Endodermal cell (in vitro differentiated cells): Measurements from ENCODE around the gene CDH20. TPM values are rescaled to one million over a fixed set of nuclear protein-coding genes. Genes with fewer than 3 reads are reported as not detected.
A peak's percentile ranks its signal among the peaks of the same experiment; 100 is the strongest.

Experiments used
- DNase-seq: peaks from one replicate; pipeline ENCODE4 v3.0.0-alpha.2; 2017
- H3K27ac ChIP-seq: 2 replicates; pipeline ENCODE4 v1.5.1; 2013; ENCODE audit warnings: mild to moderate bottlenecking, low read depth, low read length, moderate library complexity
- H3K27me3 ChIP-seq: 2 replicates; pipeline ENCODE4 v1.6.1; 2013; ENCODE audit warnings: mild to moderate bottlenecking, low read length, moderate library complexity; ENCODE audit not compliant: insufficient read depth, control insufficient read depth, poor library complexity, severe bottlenecking
- H3K36me3 ChIP-seq: 2 replicates; pipeline ENCODE4 v1.7.0; 2013; ENCODE audit warnings: mild to moderate bottlenecking, low read length, moderate library complexity; ENCODE audit not compliant: control insufficient read depth, insufficient read depth
- H3K4me1 ChIP-seq: one replicate; pipeline ENCODE4 v1.7.0; 2013; ENCODE audit warnings: low read length; ENCODE audit not compliant: control insufficient read depth, insufficient read depth
- H3K4me3 ChIP-seq: 2 replicates; pipeline ENCODE4 v1.5.1; 2013; ENCODE audit warnings: mild to moderate bottlenecking, low read length, moderate library complexity
- H3K9ac ChIP-seq: 2 replicates; pipeline ENCODE4 v1.6.1; 2013; ENCODE audit warnings: mild to moderate bottlenecking, low read length, moderate library complexity; ENCODE audit not compliant: poor library complexity, severe bottlenecking; ENCODE audit errors: extremely low read depth
- H3K9me3 ChIP-seq: 2 replicates; pipeline ENCODE4 v1.6.1; 2013; ENCODE audit warnings: mild to moderate bottlenecking, low read length, moderate library complexity; ENCODE audit not compliant: control insufficient read depth
- H3K27ac Mint-ChIP-seq: 2 replicates; pipeline ENCODE4 v1.8.0; 2020; ENCODE audit warnings: mixed read lengths
- H3K27me3 Mint-ChIP-seq: 2 replicates; pipeline ENCODE4 v1.8.0; 2021; ENCODE audit warnings: mild to moderate bottlenecking, mixed read lengths; ENCODE audit not compliant: insufficient read depth
- H3K36me3 Mint-ChIP-seq: 2 replicates; pipeline ENCODE4 v1.8.0; 2020; ENCODE audit warnings: low read depth, mixed read lengths
- H3K4me1 Mint-ChIP-seq: 2 replicates; pipeline ENCODE4 v1.8.0; 2020; ENCODE audit warnings: mixed read lengths
- H3K4me3 Mint-ChIP-seq: 2 replicates; pipeline ENCODE4 v1.8.0; 2020; ENCODE audit warnings: mild to moderate bottlenecking, moderate library complexity, mixed read lengths
- H3K9me3 Mint-ChIP-seq: 2 replicates; pipeline ENCODE4 v1.8.0; 2020; ENCODE audit warnings: mild to moderate bottlenecking, mixed read lengths
- WGBS, 2 experiments: methylation state at CpG; one replicate each; pipeline versions ENCODE4 v1.1.5 to v1.1.7; 2013; ENCODE audit warnings: missing lambda C conversion rate in 2 of 2, mixed read lengths in 1 of 2; ENCODE audit not compliant: insufficient coverage in 1 of 2, insufficient read length in 1 of 2; 5-methylcytosine and 5-hydroxymethylcytosine counted together
- total RNA-seq, 2 donors: library from RNA; stranded (reverse); fragmentation: NEBNext Ultra II Directional in 1 of 2; extraction: Animal tissue kit (Norgen Biotek cat#: 25700) in 1 of 2; gene quantifications; 2 replicates in 1 of 2; 3 replicates in 1 of 2; pipeline ENCODE4 v1.2.1, GENCODE V29; 2021
- TF ChIP-seq, protein P1 (sequence below): fragments of 200-600 bp; sonication (generic); conservative IDR thresholded peaks from 2 replicates; pipeline ENCODE4 v1.5.0; 2021; ENCODE audit warnings: antibody characterized with exemption, mild to moderate bottlenecking

CDH20 gene
- total RNA-seq, 2 donors from 2014 or later, result 0.11 to 0.75 TPM

DNA sequence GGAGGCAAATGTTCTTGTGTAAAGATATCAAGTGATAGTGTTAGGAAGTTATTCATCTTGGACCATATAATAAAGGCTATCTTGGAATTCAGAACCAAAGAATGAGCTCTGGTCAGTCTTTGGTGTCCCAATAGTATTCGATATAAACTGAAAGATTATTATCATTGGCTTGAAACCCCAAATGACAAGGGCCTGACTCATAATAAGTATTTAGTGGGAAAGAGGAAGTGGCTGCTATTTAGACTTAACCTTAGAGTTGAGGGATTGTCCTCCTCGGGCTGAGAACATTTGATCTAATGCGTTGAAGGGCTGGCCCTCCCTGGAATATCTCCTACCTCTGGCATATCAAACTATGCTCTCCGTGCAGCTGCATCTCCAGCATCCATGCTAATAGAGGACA lies 67.5 kb downstream of the CDH20 start:
- Mint-ChIP-seq H3K36me3 (no peaks in the 10 kb centered on the region), H3K4me3 (no peak overlapping the region), H3K27me3 (no peaks in the 10 kb centered on the region), H3K4me1 (no peaks in the 10 kb centered on the region), H3K27ac (no peak overlapping the region), H3K9me3 (no peaks in the 10 kb centered on the region)
- WGBS, 2 experiments, result 90 to 96% methylated on average over 2 to 4 of the region's 4 CpGs
- Histone ChIP-seq H3K4me1 (no peaks in the 10 kb centered on the region), H3K27me3 (no peaks in the 10 kb centered on the region), H3K9me3 (no peaks in the 10 kb centered on the region), H3K36me3 (no peaks in the 10 kb centered on the region), H3K27ac (peak overlapping the region; percentile 97), H3K4me3 (no peak overlapping the region), H3K9ac (no peak overlapping the region)
- no peak for DNase-seq
- TF ChIP-seq, protein P1, sequence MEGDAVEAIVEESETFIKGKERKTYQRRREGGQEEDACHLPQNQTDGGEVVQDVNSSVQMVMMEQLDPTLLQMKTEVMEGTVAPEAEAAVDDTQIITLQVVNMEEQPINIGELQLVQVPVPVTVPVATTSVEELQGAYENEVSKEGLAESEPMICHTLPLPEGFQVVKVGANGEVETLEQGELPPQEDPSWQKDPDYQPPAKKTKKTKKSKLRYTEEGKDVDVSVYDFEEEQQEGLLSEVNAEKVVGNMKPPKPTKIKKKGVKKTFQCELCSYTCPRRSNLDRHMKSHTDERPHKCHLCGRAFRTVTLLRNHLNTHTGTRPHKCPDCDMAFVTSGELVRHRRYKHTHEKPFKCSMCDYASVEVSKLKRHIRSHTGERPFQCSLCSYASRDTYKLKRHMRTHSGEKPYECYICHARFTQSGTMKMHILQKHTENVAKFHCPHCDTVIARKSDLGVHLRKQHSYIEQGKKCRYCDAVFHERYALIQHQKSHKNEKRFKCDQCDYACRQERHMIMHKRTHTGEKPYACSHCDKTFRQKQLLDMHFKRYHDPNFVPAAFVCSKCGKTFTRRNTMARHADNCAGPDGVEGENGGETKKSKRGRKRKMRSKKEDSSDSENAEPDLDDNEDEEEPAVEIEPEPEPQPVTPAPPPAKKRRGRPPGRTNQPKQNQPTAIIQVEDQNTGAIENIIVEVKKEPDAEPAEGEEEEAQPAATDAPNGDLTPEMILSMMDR, result no peak

DNA sequence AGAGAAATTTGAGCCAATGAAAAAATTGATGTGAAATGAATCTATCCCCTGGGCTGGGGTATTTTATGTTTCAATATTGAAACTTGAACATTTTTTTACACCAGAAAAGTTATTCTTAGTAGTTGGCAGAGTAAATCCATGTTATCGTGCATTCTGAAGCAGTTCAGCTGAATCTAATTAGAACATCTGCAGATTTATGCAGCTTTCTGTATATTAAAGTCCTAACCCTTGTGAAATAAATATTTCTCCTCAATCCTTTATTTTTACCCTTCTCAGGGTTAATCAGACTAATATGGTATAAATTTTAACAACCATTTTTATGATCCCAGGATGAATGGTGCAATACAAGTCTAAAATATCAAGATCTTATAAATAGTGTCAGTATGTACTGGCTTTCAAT lies 69.5 kb downstream of the CDH20 start:
- no peaks in the 10 kb centered on the region for H3K9me3 Mint-ChIP-seq
- WGBS, 2 experiments, result 100% methylated on average over 1 of the region's 1 CpG
- H3K27ac Mint-ChIP-seq, result no peak overlapping the region
- DNase-seq, result no peak
- H3K4me1 Mint-ChIP-seq, result no peaks in the 10 kb centered on the region
- Histone ChIP-seq H3K27me3 (no peaks in the 10 kb centered on the region), H3K9me3 (no peaks in the 10 kb centered on the region), H3K27ac (no peak overlapping the region), H3K9ac (no peak overlapping the region), H3K36me3 (no peaks in the 10 kb centered on the region), H3K4me1 (no peaks in the 10 kb centered on the region), H3K4me3 (no peak overlapping the region)
- H3K36me3 Mint-ChIP-seq, result no peaks in the 10 kb centered on the region
- no peak overlapping the region for H3K4me3 Mint-ChIP-seq
- TF ChIP-seq, protein P1, result no peak
- H3K27me3 Mint-ChIP-seq, result no peaks in the 10 kb centered on the region

DNA sequence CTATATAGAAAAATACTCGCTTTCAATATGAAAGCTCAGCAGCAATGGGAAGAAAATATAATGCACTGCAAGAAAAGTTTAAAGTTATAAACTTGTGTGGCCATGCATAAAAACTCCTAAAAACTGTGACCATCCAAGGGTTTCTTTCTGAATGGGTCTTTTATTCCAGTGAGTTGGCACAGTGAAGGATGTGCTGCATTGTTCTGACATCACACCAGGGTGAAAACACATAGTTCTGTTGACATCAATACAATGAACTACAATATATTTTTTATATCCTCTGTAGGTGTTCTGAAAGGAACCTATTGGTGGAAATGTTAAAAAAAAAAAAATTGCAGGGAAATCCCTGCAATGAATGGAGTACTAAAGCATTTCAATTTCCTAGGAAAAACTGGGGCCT lies 80.2 kb downstream of the CDH20 start:
- Histone ChIP-seq H3K9me3 (no peaks in the 10 kb centered on the region), H3K36me3 (no peaks in the 10 kb centered on the region), H3K27ac (peak overlapping the region; percentile 97), H3K9ac (no peak overlapping the region), H3K27me3 (no peaks in the 10 kb centered on the region), H3K4me1 (no peaks in the 10 kb centered on the region), H3K4me3 (no peak overlapping the region)
- Mint-ChIP-seq H3K4me3 (no peak overlapping the region), H3K27me3 (no peaks in the 10 kb centered on the region), H3K4me1 (no peaks in the 10 kb centered on the region), H3K36me3 (no peaks in the 10 kb centered on the region), H3K27ac (no peak overlapping the region), H3K9me3 (no peaks in the 10 kb centered on the region)
- no peak for DNase-seq
- WGBS, 2 experiments, result 90 to 92% methylated on average over 1 of the region's 1 CpG
- TF ChIP-seq, protein P1, result no peak
